HepG2 (cell line): Measurements from ENCODE around the gene MYH7B.

Experiments used
- ATF1 ChIP-seq: IDR thresholded peaks from 2 replicates; pipeline ENCODE4 v1.6.1; 2016; ENCODE audit warnings: mild to moderate bottlenecking, control low read depth
- CBFB ChIP-seq: sonication (generic); formaldehyde crosslinking; IDR thresholded peaks from 2 replicates; pipeline ENCODE4 v1.4.0; 2020; ENCODE audit warnings: missing genetic modification reagents
- CBX1 ChIP-seq: IDR thresholded peaks from one replicate; pipeline ENCODE4 v1.6.1; 2016; ENCODE audit warnings: antibody characterized with exemption, low read depth
- ZNF124 ChIP-seq: sonication (generic); formaldehyde crosslinking; IDR thresholded peaks from 2 replicates; pipeline ENCODE4 v1.4.0; 2020; ENCODE audit warnings: missing genetic modification reagents
- ZNF260 ChIP-seq: sonication (generic); formaldehyde crosslinking; IDR thresholded peaks from 2 replicates; pipeline ENCODE4 v1.4.0; 2020; ENCODE audit warnings: missing genetic modification reagents, low read depth, mild to moderate bottlenecking, borderline replicate concordance
- ZNF280B ChIP-seq: sonication (generic); formaldehyde crosslinking; IDR thresholded peaks from 2 replicates; pipeline ENCODE4 v1.5.0; 2020; ENCODE audit warnings: missing genetic modification reagents, mild to moderate bottlenecking, borderline replicate concordance
- ZNF552 ChIP-seq: sonication (generic); formaldehyde crosslinking; IDR thresholded peaks from 2 replicates; pipeline ENCODE4 v1.9.0; 2022; ENCODE audit warnings: missing genetic modification reagents, mild to moderate bottlenecking, borderline replicate concordance
- ZNF564 ChIP-seq: sonication (generic); formaldehyde crosslinking; IDR thresholded peaks from 2 replicates; pipeline ENCODE4 v1.8.1; 2023; ENCODE audit warnings: mild to moderate bottlenecking, missing genetic modification reagents
- TF ChIP-seq, protein P1 (sequence below): sonication (generic); formaldehyde crosslinking; IDR thresholded peaks from 2 replicates; pipeline ENCODE4 v1.4.0; 2020; ENCODE audit warnings: missing genetic modification reagents, borderline replicate concordance

- TF ChIP-seq CBFB (CRISPR knock-in tag) (no peak), ZNF564 (CRISPR knock-in tag) (no peak), CBX1 (no peak), ATF1 (CRISPR knock-in tag) (no peak), ZNF260 (CRISPR knock-in tag) (no peak), ZNF124 (CRISPR knock-in tag) (no peak), ZNF552 (CRISPR knock-in tag) (no peak), ZNF280B (CRISPR knock-in tag) (no peak)
- TF ChIP-seq, protein P1, sequence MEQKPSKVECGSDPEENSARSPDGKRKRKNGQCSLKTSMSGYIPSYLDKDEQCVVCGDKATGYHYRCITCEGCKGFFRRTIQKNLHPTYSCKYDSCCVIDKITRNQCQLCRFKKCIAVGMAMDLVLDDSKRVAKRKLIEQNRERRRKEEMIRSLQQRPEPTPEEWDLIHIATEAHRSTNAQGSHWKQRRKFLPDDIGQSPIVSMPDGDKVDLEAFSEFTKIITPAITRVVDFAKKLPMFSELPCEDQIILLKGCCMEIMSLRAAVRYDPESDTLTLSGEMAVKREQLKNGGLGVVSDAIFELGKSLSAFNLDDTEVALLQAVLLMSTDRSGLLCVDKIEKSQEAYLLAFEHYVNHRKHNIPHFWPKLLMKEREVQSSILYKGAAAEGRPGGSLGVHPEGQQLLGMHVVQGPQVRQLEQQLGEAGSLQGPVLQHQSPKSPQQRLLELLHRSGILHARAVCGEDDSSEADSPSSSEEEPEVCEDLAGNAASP = no peak
These were observed 18.6 kb downstream of the MYH7B start for GRCh38 chr20:34974246-34974645.
